ENCODE results near the gene CAMK1D.

DNA sequence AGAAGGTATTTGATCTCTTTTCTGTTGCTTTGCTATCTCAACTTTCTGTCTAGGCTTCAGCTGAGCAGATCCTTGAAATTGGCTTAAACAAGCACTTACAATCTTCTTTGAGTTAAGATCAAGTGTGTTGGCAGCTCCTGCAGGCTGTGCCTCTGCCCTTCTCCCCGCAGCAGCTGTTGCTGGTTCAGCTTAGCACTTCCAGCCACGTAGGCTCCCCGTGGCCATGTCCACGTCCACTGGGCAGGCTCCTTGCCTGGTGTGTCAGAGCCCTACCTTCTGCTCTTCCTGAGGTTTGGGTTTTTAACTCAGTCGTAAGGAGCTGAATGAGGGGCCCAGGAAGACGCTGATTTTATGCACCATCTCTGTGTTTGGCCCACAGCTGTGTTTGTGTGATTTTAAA is 47.2 kb downstream of the CAMK1D start:
- no peak for TF ChIP-seq EZH2 (IDR thresholded peaks at IDR 0.05; ENCODE audit: low read length)
- TF ChIP-seq, protein P1, sequence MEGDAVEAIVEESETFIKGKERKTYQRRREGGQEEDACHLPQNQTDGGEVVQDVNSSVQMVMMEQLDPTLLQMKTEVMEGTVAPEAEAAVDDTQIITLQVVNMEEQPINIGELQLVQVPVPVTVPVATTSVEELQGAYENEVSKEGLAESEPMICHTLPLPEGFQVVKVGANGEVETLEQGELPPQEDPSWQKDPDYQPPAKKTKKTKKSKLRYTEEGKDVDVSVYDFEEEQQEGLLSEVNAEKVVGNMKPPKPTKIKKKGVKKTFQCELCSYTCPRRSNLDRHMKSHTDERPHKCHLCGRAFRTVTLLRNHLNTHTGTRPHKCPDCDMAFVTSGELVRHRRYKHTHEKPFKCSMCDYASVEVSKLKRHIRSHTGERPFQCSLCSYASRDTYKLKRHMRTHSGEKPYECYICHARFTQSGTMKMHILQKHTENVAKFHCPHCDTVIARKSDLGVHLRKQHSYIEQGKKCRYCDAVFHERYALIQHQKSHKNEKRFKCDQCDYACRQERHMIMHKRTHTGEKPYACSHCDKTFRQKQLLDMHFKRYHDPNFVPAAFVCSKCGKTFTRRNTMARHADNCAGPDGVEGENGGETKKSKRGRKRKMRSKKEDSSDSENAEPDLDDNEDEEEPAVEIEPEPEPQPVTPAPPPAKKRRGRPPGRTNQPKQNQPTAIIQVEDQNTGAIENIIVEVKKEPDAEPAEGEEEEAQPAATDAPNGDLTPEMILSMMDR (optimal IDR thresholded peaks at IDR 0.05 in 1 of 3, IDR thresholded peaks at IDR 0.05 in 1 of 3, conservative IDR thresholded peaks at IDR 0.05 in 1 of 3; ENCODE audit: extremely low read depth in 1 of 3, insufficient read depth in 2 of 3, low read length in 3 of 3), result no peak

Data from keratinocyte (primary cell).